HG02981 (cell line): ENCODE measurements around the gene OPCML.

Source experiments
- ATAC-seq: cut with Tn5 transposase; IDR thresholded peaks from one replicate; pipeline ENCODE4 v1.9.1; 2021; ENCODE audit warnings: mild to moderate bottlenecking, moderate library complexity; ENCODE audit not compliant: unreplicated experiment

Gene OPCML

GRCh38 chr11:132838627-132839026 lies 693.7 kb downstream of the OPCML start:
- no peak for ATAC-seq

GRCh38 chr11:132831272-132831671 lies 701.0 kb downstream of the OPCML start:
- no peak for ATAC-seq

DNA sequence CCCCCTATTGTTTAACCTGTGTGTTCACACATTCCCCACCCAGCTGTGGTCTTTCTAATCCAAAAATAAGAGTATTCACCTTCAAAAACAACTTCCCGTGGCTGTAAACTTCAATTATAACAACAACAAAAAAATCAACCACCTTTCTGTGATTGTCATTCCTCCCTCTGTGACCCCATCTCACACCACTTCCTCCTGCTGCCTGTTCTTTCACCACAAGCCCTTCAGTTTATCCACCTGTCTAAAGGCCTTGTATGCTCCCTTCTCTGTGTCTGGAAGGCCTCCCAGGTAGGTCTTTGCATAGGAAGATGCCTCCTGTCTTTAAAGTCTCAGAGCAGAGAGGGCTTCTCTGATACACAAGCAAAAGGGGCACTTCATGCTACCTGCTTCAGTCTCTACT lies 707.7 kb downstream of the OPCML start:
- no peak for ATAC-seq

DNA sequence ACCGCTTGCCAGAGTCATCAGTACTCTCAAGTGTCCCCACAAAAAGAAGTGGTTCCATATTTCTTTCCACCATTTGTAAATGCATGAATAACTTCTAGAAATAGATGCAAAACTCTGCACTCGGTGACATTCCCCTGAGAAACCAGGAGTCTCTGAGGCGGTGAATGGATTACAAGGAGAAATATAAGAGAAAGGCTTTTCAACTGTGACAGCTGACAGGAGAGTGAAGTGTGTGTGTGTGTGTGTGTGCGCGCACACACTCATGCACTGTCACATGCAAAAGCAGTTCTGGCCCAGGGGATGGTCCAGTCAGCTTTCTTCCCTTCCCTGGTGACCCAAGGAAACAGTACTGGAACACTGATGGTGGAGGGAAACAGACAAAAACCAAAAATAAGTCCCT lies 710.0 kb downstream of the OPCML start:
- no peak for ATAC-seq

DNA sequence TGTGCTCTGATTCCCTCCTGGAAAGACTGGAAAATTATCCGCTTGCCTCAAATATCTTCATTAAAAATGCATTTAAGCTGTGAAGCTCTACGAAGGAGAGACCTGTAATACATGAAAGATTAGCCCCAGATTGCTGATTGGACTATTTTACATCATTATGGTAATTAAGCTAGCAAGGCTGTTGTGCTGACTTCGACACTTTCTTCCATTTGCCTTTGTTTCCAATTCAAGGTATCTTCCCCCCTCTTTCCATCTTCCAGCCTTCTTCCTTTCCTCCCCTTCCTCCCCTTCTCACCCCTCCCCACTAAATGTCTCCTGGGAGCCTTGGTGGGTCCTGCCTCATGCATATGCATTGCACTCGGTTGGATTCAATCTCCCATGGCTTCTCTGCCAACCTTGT lies 710.8 kb downstream of the OPCML start:
- no peak for ATAC-seq

- ATAC-seq, result no peak
Observed at GRCh38 chr11:132821014-132821413, 711.3 kb downstream of the OPCML start.

GRCh38 chr11:132818951-132819350 lies 713.4 kb downstream of the OPCML start:
- ATAC-seq, result no peak

DNA sequence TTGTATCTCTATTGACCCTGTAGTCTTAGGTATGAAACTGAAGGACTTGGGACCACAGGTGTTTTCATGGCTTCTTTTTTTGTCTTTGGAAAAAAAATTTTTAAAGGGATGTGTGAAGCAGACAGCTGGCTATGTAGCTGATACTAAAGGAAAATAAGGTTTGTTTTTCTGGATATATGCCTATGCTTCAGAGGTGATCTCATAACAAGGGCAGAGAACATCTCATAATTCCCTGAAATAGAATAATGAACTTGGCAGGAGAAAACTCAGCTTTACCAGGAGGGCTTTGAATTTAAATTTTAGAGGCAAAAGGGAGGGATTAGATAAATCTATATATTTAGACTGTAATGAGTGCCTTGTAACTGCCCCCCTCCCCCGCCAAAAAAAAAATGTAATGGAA lies 714.9 kb downstream of the OPCML start:
- ATAC-seq, result no peak

DNA sequence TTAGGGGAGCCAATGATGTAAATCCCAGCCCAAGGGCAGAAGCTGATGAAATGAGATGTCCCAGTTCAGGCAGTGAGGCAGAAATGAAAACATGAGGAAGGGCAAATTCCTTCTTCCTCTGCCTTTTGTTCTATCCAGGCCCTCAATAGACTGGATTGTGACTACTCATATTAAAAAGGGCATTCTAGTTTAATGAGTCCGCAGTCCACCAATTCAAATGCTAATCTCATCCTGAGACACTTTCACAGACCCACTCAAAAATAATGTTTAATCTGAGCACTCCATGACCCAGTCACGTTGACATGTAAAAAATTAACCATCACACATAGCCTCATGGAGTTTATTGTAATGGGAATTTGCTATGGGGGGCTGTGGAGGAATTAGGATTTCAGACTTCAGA lies 717.9 kb downstream of the OPCML start:
- no peak for ATAC-seq

DNA sequence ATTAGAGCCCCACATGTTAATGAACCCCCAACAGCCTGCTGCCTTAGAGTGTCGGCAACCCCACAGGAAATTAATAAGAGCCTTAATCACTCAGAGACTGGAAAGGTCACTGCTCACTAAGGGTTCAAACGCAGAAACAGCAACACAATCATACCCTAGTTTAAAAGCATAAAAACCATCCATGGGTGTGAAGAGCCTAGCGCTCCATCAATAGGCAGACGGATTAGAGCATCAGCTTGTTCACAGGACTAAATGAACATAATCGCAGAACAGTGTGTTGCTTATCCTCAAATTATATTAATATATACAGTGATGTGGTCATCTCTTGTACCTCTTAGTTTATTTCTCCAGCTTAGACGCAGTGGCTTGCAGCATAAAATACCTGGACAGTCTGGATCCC lies 720.7 kb downstream of the OPCML start:
- no peak for ATAC-seq

DNA sequence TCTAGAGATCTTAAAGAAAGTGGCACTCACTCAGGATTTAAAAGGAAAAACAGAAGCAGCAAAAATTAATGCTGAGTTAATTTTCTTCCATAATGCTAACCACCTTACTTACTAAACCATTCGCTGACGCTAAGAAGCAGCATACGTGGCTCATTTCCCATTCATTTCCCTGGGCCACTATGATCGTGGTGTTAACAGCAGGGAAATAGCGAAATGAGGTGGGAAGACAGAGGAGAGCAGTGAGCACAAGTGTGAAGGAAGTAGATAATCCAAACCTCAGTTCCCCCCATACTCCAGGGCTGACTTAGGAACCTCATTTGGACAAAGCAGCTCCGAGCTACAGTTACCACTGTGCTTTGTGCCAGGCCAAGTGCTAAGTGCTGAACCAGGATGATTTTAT lies 723.2 kb downstream of the OPCML start:
- ATAC-seq, result no peak

DNA sequence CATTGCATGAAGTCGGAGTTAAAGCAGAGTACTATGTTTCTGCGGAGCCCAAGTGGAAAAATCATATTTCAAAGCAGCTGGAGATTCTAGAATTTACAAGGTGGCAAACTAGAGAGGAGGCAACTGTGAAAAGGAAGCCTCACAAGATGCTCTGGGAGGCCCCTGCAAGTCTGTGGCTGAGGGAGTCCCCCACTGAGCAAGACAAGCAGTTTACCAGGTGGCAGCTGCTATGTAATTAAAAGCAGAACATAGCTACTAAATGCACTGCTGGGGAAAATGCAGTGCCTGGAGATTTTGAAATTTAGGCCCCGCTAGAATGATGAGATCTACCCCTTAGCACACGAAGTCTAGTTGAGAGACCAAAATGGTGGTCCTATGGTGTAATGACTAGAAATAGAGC lies 728.0 kb downstream of the OPCML start:
- no peak for ATAC-seq

- no peak for ATAC-seq
Observed at GRCh38 chr11:132803436-132803835, 728.9 kb downstream of the OPCML start.

DNA sequence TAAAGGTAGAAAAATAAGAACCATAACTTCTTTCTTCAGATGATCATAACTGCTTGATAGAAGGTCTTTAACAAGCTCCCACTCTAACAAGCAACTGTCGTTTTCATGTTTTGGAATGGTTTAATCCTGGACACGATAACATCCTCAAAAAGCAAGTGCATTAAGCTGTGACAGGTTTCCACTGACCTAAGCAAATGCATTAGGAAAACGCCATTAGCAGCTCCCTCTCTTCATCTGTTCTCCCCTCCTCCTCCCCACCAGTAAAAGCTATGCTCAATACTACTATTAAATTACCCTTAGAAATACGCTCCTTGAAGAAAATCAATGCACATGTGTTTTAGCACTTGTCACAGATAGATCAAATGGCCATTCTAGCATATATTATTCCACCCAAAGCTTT lies 729.4 kb downstream of the OPCML start:
- no peak for ATAC-seq

GRCh38 chr11:132793831-132794230 lies 738.5 kb downstream of the OPCML start:
- no peak for ATAC-seq

DNA sequence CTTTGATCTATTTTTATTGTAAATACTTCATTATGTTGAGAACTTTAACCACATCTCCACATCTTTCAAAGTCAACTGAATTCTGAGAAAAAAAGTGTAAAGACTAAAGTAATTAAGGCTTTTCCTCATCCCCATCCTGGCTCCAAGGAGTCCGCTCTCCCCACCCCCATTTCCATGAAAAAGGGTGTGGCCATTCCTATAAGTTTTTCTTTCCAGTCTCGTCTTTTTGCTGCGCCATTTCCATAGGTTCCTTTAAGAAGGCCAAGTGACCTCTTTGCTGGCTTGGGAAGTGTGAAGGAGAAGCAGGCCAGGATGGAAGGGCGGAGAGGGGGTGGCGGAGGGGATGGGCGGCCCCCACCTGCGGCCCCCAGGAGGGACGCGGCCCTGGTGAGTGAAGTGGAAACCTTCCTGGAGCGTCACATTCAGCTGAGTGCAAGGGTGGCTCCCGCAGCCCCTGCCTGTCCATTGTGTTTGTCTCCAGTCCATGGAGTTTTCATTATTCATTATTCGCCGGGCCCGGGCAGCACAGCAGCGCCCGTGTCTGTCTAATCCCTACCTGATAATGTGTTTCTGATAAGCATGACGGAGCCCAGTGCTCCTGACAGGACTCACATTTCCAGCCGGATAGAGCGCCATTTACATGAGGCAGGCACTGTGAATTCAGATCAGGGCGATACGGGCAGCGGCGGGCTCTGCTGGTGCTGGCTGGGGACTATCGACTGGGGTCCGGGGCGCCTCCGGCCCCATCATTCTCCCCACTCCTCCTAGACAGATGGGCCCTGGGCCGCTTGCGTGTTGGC lies 739.8 kb downstream of the OPCML start:
- ATAC-seq, result no peak

GRCh38 chr11:132790971-132791370 lies 741.3 kb downstream of the OPCML start:
- ATAC-seq, result no peak

DNA sequence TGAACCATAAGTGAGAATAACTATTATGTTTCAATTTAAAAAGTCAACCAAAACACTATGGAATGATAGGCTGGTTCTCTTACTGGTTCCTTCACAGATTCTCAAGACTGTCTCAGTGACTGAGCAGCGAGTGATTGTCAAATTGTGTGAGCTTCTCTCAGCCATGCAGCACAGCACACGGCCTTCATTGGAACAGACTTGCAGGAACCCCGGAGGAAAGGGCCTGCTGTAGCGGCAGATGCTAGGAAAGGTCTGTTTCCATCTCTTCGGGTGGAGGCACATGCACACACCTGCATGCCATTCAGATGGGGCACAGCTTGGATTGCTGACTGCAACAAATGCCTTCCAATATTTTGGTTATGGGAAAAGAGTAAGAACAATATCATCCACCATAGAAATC lies 741.8 kb downstream of the OPCML start:
- no peak for ATAC-seq

GRCh38 chr11:132788816-132789325 lies 743.4 kb downstream of the OPCML start:
- ATAC-seq, result no peak

DNA sequence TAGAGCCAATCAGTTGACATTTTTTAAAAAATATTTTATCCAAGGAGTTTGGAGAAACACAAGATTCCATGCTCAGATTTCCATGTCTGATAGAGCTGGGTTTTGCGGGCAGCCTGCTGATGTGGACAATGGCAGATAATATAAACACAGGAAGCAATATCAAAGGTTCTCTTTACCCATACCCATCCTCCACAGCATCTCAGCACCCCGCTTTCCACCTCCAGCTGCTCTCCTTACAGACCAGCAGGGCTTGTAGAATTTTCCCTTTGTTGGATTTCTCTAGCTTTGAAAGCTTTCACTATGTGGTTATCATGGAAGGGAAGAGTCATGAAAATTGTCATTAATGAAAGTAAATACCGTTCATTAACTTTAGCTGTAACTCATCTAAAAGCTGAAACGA lies 746.4 kb downstream of the OPCML start:
- ATAC-seq, result no peak

DNA sequence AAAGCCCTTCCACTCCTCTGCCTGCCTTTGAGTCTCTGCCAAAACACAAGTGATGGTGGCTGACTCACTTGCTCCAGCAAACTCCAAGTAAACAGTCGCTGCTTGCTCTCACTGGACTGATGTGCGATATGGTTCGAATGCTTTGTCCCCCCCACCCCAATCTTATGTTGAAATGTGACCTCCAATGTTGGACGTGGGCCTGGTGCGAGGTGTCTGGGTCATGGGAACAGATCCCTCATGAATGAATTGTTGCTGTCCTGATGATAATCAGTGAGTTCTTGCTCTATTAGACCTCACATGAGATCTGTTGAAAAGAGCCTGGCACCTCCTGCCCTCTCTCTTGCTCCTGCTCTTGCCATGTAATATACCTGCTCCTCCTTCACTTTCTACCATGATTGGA lies 747.9 kb downstream of the OPCML start:
- ATAC-seq, result no peak

GRCh38 chr11:132782102-132782501 lies 750.2 kb downstream of the OPCML start:
- ATAC-seq, result no peak

DNA sequence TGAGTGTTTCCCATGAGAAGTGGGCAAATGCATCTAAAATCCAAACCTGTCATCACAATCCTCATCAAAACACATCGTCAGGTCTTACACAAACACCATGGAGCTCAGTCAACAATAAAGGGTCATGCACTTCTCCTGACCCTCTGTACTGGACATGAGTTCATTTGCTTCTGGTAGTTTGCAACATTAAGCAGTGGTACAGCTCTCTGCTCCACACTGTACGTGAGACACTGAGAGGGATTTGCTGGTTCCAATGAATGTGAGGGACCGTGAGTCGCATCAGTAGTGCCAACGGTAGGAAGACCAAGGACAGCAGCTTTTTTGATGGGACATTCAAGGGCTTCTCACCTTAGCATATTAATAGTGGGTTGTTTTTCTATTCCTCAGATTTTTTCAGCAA lies 752.3 kb downstream of the OPCML start:
- ATAC-seq, result no peak
